IMR-90 (cell line): Measurements from ENCODE around the gene NEU1. TPM values are rescaled to one million over a fixed set of nuclear protein-coding genes. Genes with fewer than 3 reads are reported as not detected.

Experiments used
- ATAC-seq: fragments of 200-7000 bp; cut with Tn5 transposase; 2 replicates; pipeline ENCODE4 v1.9.1; 2020; ENCODE audit warnings: low read depth, mild to moderate bottlenecking, moderate library complexity
- BruUV-seq: library from RNA; stranded (reverse); fragments of 400-500 nt; replicated peaks from 2 replicates; lab custom pipeline; 2021; lab: Mats Ljungman, UMichigan
- CTCF ChIA-PET: fragments of 300-600 bp; formaldehyde crosslinking; extraction: SDS; loops from one replicate; lab custom pipeline; 2021; ENCODE audit warnings: antibody characterized with exemption; lab: Yijun Ruan, JAX
- POLR2A ChIA-PET: fragments of 300-600 bp; sonication (Branson Sonifier 250); formaldehyde crosslinking; loops from one replicate; lab custom pipeline; 2022; ENCODE audit warnings: antibody characterized with exemption; ENCODE audit not compliant: unreplicated experiment; lab: Charles Lee
- DNase-seq: peaks from one replicate; pipeline ENCODE4 v3.0.0; 2013
- H2AFZ ChIP-seq: replicated peaks from 2 replicates; pipeline ENCODE3; 2013; ENCODE audit warnings: low read length, mild to moderate bottlenecking; ENCODE audit not compliant: poor library complexity
- H2AK5ac ChIP-seq: 2 replicates; pipeline ENCODE4 v1.6.1; 2013; ENCODE audit warnings: low read depth, low read length, inconsistent platforms
- H2AK9ac ChIP-seq: replicated peaks from 2 replicates; pipeline ENCODE3; 2013; ENCODE audit warnings: mild to moderate bottlenecking, low read depth, low read length, moderate library complexity; ENCODE audit not compliant: poor library complexity
- H2BK120ac ChIP-seq: 2 replicates; pipeline ENCODE4 v1.6.1; 2013; ENCODE audit warnings: low read depth, low read length, inconsistent platforms
- H2BK15ac ChIP-seq: 3 replicates; pipeline ENCODE4 v1.6.1; 2013; ENCODE audit warnings: low read depth, low read length, inconsistent platforms
- H2BK20ac ChIP-seq: 2 replicates; pipeline ENCODE4 v1.6.1; 2013; ENCODE audit warnings: low read depth, mild to moderate bottlenecking, inconsistent platforms, low read length, moderate library complexity
- H2BK5ac ChIP-seq: 2 replicates; pipeline ENCODE4 v1.6.1; 2013; ENCODE audit warnings: mild to moderate bottlenecking, low read depth, low read length, inconsistent platforms; ENCODE audit not compliant: poor library complexity, severe bottlenecking
- H3K14ac ChIP-seq: replicated peaks from 2 replicates; pipeline ENCODE4 v1.6.1; 2013; ENCODE audit warnings: low read depth, low read length, inconsistent platforms
- H3K18ac ChIP-seq: 2 replicates; pipeline ENCODE4 v1.6.1; 2013; ENCODE audit warnings: low read depth, low read length, control low read depth
- H3K23ac ChIP-seq: 2 replicates; pipeline ENCODE4 v1.6.1; 2013; ENCODE audit warnings: low read depth, low read length, inconsistent platforms
- H3K27ac ChIP-seq: 2 replicates; pipeline ENCODE4 v1.5.1; 2013; ENCODE audit warnings: mild to moderate bottlenecking, control low read depth, low read length; ENCODE audit not compliant: insufficient read depth
- H3K27me3 ChIP-seq: 2 replicates; pipeline ENCODE4 v1.6.1; 2013; ENCODE audit warnings: low read length; ENCODE audit not compliant: control insufficient read depth, insufficient read depth
- H3K36me3 ChIP-seq: 2 replicates; pipeline ENCODE4 v1.6.1; 2013; ENCODE audit warnings: low read length, mixed read lengths; ENCODE audit not compliant: control insufficient read depth, insufficient read depth
- H3K4ac ChIP-seq: 2 replicates; pipeline ENCODE4 v1.6.1; 2013; ENCODE audit warnings: low read depth, low read length, inconsistent platforms
- H3K4me1 ChIP-seq: 2 replicates; pipeline ENCODE4 v1.6.1; 2013; ENCODE audit warnings: low read length, mixed read lengths; ENCODE audit not compliant: control insufficient read depth, insufficient read depth
- H3K4me2 ChIP-seq: 2 replicates; pipeline ENCODE4 v1.6.1; 2013; ENCODE audit warnings: low read depth, mild to moderate bottlenecking, control low read depth, low read length, moderate library complexity
- H3K4me3 ChIP-seq: 2 replicates; pipeline ENCODE4 v1.5.1; 2013; ENCODE audit warnings: low read depth, mild to moderate bottlenecking, control low read depth, low read length, moderate library complexity; ENCODE audit not compliant: insufficient read depth
- H3K56ac ChIP-seq: 2 replicates; pipeline ENCODE4 v1.6.1; 2013; ENCODE audit warnings: low read length, inconsistent platforms; ENCODE audit not compliant: insufficient read depth; ENCODE audit errors: extremely low read depth
- H3K79me1 ChIP-seq, 2 experiments: 2 replicates each; pipeline ENCODE4 v1.6.1; 2013; ENCODE audit warnings: low read length in 2 of 2, inconsistent platforms in 1 of 2, low read depth in 1 of 2
- H3K9ac ChIP-seq: 2 replicates; pipeline ENCODE4 v1.6.1; 2013; ENCODE audit warnings: low read depth, low read length, control low read depth
- H3K9me1 ChIP-seq: 2 replicates; pipeline ENCODE4 v1.6.1; 2013; ENCODE audit warnings: low read length, inconsistent platforms; ENCODE audit not compliant: insufficient read depth
- H3K9me3 ChIP-seq: 2 replicates; pipeline ENCODE4 v1.6.1; 2013; ENCODE audit warnings: low read length; ENCODE audit not compliant: control insufficient read depth, insufficient read depth
- H4K20me1 ChIP-seq: 2 replicates; pipeline ENCODE4 v1.6.1; 2013; ENCODE audit warnings: low read length, inconsistent platforms; ENCODE audit not compliant: insufficient read depth
- H4K5ac ChIP-seq: 2 replicates; pipeline ENCODE4 v1.6.1; 2013; ENCODE audit warnings: mild to moderate bottlenecking, low read depth, low read length, control low read depth
- H4K8ac ChIP-seq, 2 experiments: 2 replicates each; pipeline ENCODE4 v1.6.1; 2013; ENCODE audit warnings: low read depth in 2 of 2, low read length in 2 of 2, control low read depth in 1 of 2, inconsistent platforms in 1 of 2
- H4K91ac ChIP-seq: 2 replicates; pipeline ENCODE4 v1.6.1; 2013; ENCODE audit warnings: low read depth, low read length, inconsistent platforms; ENCODE audit not compliant: insufficient read depth
- BHLHE40 ChIP-seq: fragments of 150-350 bp; IDR thresholded peaks from 2 replicates; pipeline ENCODE4 v1.6.1; 2016; ENCODE audit warnings: mild to moderate bottlenecking, low read depth, low read length
- CEBPB ChIP-seq: IDR thresholded peaks from 2 replicates; pipeline ENCODE4 v1.6.1; 2012; ENCODE audit warnings: low read depth, low read length, improper control_type of control experiment
- CHD1 ChIP-seq: IDR thresholded peaks from 2 replicates; pipeline ENCODE4 v1.6.1; 2012; ENCODE audit warnings: low read depth, low read length, improper control_type of control experiment
- CTCF ChIP-seq: conservative IDR thresholded peaks from 2 replicates; pipeline ENCODE4 v1.5.1; 2012; ENCODE audit warnings: mild to moderate bottlenecking, low read depth, low read length, improper control_type of control experiment
- ELK1 ChIP-seq: fragments of 150-350 bp; IDR thresholded peaks from 2 replicates; pipeline ENCODE4 v1.6.1; 2016; ENCODE audit warnings: low read depth, mild to moderate bottlenecking, low read length, moderate library complexity, borderline replicate concordance
- FOS ChIP-seq: fragments of 150-350 bp; IDR thresholded peaks from 2 replicates; pipeline ENCODE4 v1.6.1; 2016; ENCODE audit warnings: low read depth, low read length
- MAFK ChIP-seq: IDR thresholded peaks from 2 replicates; pipeline ENCODE4 v1.6.1; 2012; ENCODE audit warnings: low read depth, low read length, improper control_type of control experiment
- MAZ ChIP-seq: IDR thresholded peaks from 2 replicates; pipeline ENCODE4 v1.6.1; 2012; ENCODE audit warnings: low read depth, mild to moderate bottlenecking, low read length, improper control_type of control experiment, moderate library complexity, borderline replicate concordance
- MXI1 ChIP-seq: IDR thresholded peaks from 2 replicates; pipeline ENCODE4 v1.6.1; 2012; ENCODE audit warnings: low read depth, mild to moderate bottlenecking, low read length, moderate library complexity, borderline replicate concordance
- NFE2L2 ChIP-seq: fragments of 150-350 bp; IDR thresholded peaks from 2 replicates; pipeline ENCODE4 v1.6.1; 2016; ENCODE audit warnings: low read depth, mild to moderate bottlenecking, low read length
- POLR2A ChIP-seq: IDR thresholded peaks from 2 replicates; pipeline ENCODE4 v1.6.1; 2012; ENCODE audit warnings: mild to moderate bottlenecking, low read depth, low read length
- RAD21 ChIP-seq: IDR thresholded peaks from 2 replicates; pipeline ENCODE4 v1.6.1; 2012; ENCODE audit warnings: low read length, improper control_type of control experiment
- RFX5 ChIP-seq: IDR thresholded peaks from 2 replicates; pipeline ENCODE4 v1.8.0; 2012; ENCODE audit warnings: low read depth, mild to moderate bottlenecking, low read length, moderate library complexity
- SMC3 ChIP-seq: fragments of 150-350 bp; IDR thresholded peaks from 2 replicates; pipeline ENCODE4 v1.6.1; 2016; ENCODE audit warnings: low read depth, mild to moderate bottlenecking, antibody characterized with exemption, low read length, moderate library complexity
- WGBS, 2 experiments: methylation state at CpG; one replicate each; pipeline versions ENCODE4 v1.1.5 to v1.1.7; 2013; ENCODE audit warnings: missing lambda C conversion rate in 2 of 2; ENCODE audit not compliant: insufficient read length in 1 of 2; ENCODE audit errors: extremely low coverage in 2 of 2; 5-methylcytosine and 5-hydroxymethylcytosine counted together
- dilution Hi-C: fragments of 300-500 bp; cut with HindIII; formaldehyde crosslinking; loops from one replicate; pipeline ENCODE4 v1.14.3; 2018; ENCODE audit warnings: low sequenced_read_pairs; ENCODE audit not compliant: unreplicated experiment
- in situ Hi-C: fragments of 300-500 bp; cut with MboI; formaldehyde crosslinking; loops from 3 replicates; pipeline ENCODE4 v1.14.3; 2019; ENCODE audit warnings: low sequenced_read_pairs, inconsistent platforms, mixed read lengths
- intact Hi-C: fragments of 100-400 bp; cut with micrococcal nuclease; formaldehyde crosslinking; loops from 2 replicates; pipeline ENCODE4 v1.10.0; 2022
- polyA plus RNA-seq, 3 experiments: library from polyadenylated mRNA; depleted of rRNA; stranded (reverse); fragments of >200 nt; gene quantifications; 2 replicates each; pipeline ENCODE4 v1.2.3, GENCODE V29; 2012; ENCODE audit warnings: low replicate concordance in 1 of 3
- total RNA-seq: library from RNA; depleted of rRNA; stranded (reverse); fragments of >200 nt; gene quantifications from 2 replicates; pipeline ENCODE4 v1.2.3, GENCODE V29; 2012
- TF ChIP-seq, protein P1 (sequence below): fragments of 150-350 bp; IDR thresholded peaks from 2 replicates; pipeline ENCODE4 v1.6.1; 2017; ENCODE audit warnings: mild to moderate bottlenecking, antibody characterized with exemption, low read length, low read depth

NEU1 gene
- total and polyA plus RNA-seq, 2 of the 4 experiments (the other 2 are of a cell fraction): 28.5 to 36.2 TPM

GRCh38 chr6:31830886-31831335, 31.7 kb downstream of the NEU1 start:
- Histone ChIP-seq H3K27me3 (no peaks in the 10 kb centered on the region), H3K4me2 (peak overlapping the region; percentile 91), H2BK5ac (no peak overlapping the region), H3K4me3 (peak overlapping the region; percentile 81), H3K36me3 (peaks cover 1% of the 10 kb centered on the region), H2BK20ac (no peak overlapping the region), H3K27ac (peak overlapping the region; percentile 31; the same call in 1 of the 2 replicates), H3K9ac (peak overlapping the region; percentile 94), H2AK5ac (no peak overlapping the region), H4K8ac (peak overlapping the region in 1 of 2 experiments; percentile 29; a peak in 1 of 4 replicates), H2AK9ac (peak overlapping the region; percentile 18), H4K20me1 (peaks cover 11% of the 10 kb centered on the region), H3K9me1 (no peaks in the 10 kb centered on the region), H2AFZ (peak overlapping the region; percentile 21), H3K23ac (peak overlapping the region; percentile 94; the same call in 1 of the 2 replicates), H2BK15ac (no peak overlapping the region), H2BK120ac (no peak overlapping the region), H3K4ac (peak overlapping the region; percentile 27; the same call in 1 of the 2 replicates), H3K4me1 (peaks cover 7% of the 10 kb centered on the region), H4K91ac (no peak overlapping the region), H3K9me3 (no peaks in the 10 kb centered on the region), H4K5ac (no peak overlapping the region), H3K56ac (no peak overlapping the region), H3K14ac (peak overlapping the region; percentile 66), H3K18ac (no peak overlapping the region), H3K79me1 (peaks cover 7 to 24% of the 10 kb centered on the region in 2 experiments; a peak in 2 of 4 replicates)
- ChIA-PET POLR2A (interaction anchor here (0.6 kb wide), 1 partner anchor 24 kb away, joined by 5 read pairs; no protein-coding TSS in a partner anchor), CTCF (interaction anchor here (0.7 kb wide), 1 partner anchor 17 kb away, joined by 4 read pairs; no protein-coding TSS in a partner anchor)
- in situ Hi-C loops: loop anchor here (10.0 kb wide), 2 partner anchors 146 to 286 kb away; partner anchors contain the start of genes ATP6V1G2, DDX39B, LY6G5C and NFKBIL1
- intact Hi-C loops: loop anchor here (1.0 to 5.0 kb wide), 6 partner anchors 59 to 169 kb away; partner anchors contain the start of genes ABHD16A, C6orf47, DDAH2 and GPANK1
- WGBS, 2 experiments: 100% methylated on average over 2 of the region's 6 CpGs; no CpG with 5 or more reads in 1 of the 2 experiments
- dilution Hi-C loops: no loop called here
- DNase-seq: no peak
- ATAC-seq: no peak
- no TSS peak for BruUV-seq
- no peak for TF ChIP-seq RFX5
- TF ChIP-seq BHLHE40: no peak
- TF ChIP-seq MAFK: no peak
- no peak for TF ChIP-seq MXI1
- no peak for TF ChIP-seq CEBPB
- TF ChIP-seq NFE2L2: no peak
- no peak for TF ChIP-seq SMC3
- TF ChIP-seq MAZ: no peak
- no peak for TF ChIP-seq ELK1
- TF ChIP-seq POLR2A: no peak
- no peak for TF ChIP-seq RAD21
- TF ChIP-seq, protein P1, sequence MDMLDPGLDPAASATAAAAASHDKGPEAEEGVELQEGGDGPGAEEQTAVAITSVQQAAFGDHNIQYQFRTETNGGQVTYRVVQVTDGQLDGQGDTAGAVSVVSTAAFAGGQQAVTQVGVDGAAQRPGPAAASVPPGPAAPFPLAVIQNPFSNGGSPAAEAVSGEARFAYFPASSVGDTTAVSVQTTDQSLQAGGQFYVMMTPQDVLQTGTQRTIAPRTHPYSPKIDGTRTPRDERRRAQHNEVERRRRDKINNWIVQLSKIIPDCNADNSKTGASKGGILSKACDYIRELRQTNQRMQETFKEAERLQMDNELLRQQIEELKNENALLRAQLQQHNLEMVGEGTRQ: no peak
- no peak for TF ChIP-seq CHD1
- TF ChIP-seq CTCF: no peak
- TF ChIP-seq FOS: no peak
